ENCODE results near the gene ATP8A2. TPM values are rescaled to one million over a fixed set of nuclear protein-coding genes. Genes with fewer than 3 reads are reported as not detected.

The ATP8A2 gene
- total RNA-seq, 2 experiments from 2014 or later, result 0.92 to 0.94 TPM

DNA sequence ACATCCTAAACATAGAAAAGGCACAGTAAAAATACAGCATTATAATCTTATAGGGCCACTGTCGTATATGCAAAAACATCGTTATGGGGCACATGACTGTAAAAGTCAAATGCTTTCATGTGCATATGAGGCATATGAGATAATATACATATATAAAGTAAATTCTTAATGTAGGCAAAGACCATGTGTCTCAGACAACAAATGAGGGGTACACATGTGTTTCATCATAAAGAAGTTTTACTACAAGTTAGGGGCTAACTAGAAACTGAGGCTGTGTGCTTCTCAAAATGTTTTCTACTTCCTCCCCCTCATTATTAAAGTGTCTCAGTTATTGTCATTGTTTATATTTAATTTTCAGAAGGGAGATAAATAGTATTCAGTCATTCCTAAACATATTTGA, 370.4 kb downstream of the ATP8A2 start:
- TF ChIP-seq, protein P1, sequence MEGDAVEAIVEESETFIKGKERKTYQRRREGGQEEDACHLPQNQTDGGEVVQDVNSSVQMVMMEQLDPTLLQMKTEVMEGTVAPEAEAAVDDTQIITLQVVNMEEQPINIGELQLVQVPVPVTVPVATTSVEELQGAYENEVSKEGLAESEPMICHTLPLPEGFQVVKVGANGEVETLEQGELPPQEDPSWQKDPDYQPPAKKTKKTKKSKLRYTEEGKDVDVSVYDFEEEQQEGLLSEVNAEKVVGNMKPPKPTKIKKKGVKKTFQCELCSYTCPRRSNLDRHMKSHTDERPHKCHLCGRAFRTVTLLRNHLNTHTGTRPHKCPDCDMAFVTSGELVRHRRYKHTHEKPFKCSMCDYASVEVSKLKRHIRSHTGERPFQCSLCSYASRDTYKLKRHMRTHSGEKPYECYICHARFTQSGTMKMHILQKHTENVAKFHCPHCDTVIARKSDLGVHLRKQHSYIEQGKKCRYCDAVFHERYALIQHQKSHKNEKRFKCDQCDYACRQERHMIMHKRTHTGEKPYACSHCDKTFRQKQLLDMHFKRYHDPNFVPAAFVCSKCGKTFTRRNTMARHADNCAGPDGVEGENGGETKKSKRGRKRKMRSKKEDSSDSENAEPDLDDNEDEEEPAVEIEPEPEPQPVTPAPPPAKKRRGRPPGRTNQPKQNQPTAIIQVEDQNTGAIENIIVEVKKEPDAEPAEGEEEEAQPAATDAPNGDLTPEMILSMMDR (IDR thresholded peaks at IDR 0.05), result no peak
- CTCF ChIA-PET, result no interaction called here
- no peaks in the 10 kb centered on the region for H3K27me3 Mint-ChIP-seq
- H3K4me3 Mint-ChIP-seq, result no peak overlapping the region
- ATAC-seq (no peak), DNase-seq (no peak)
- POLR2A ChIA-PET, result no interaction called here
- H3K9me3 Mint-ChIP-seq, result no peaks in the 10 kb centered on the region
- intact Hi-C loops (cut with micrococcal nuclease), result no loop called here
- peaks cover 13% of the 10 kb centered on the region for H3K4me1 Mint-ChIP-seq (ENCODE audit: low read depth)
- H3K36me3 Mint-ChIP-seq (ENCODE audit: low read depth), result no peaks in the 10 kb centered on the region
- H3K27ac Mint-ChIP-seq, result no peak overlapping the region

DNA sequence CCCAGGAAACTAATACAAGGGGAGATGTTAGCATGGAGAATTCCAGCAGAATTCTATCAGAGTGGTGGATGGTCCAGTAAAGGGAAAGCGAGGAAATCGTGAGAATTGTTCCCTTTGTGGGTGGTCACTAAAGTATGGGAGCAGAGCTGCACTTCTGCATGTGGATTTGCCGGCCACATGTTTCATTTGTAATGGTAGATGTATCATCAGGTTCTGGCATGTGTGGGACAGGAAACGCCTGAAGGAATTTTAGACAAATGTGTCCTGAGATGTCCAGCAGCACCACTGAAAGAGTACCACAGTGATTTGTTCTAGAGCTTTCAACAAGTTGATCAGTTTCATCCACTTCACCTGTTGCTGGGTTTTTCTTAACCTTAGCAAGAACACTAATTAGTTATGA, 371.6 kb downstream of the ATP8A2 start:
- Mint-ChIP-seq H3K27me3 (no peaks in the 10 kb centered on the region), H3K36me3 (ENCODE audit: low read depth) (no peaks in the 10 kb centered on the region), H3K27ac (no peak overlapping the region), H3K4me1 (ENCODE audit: low read depth) (peaks cover 6% of the 10 kb centered on the region), H3K4me3 (no peak overlapping the region), H3K9me3 (no peaks in the 10 kb centered on the region)
- ATAC-seq (no peak), DNase-seq (no peak)
- intact Hi-C loops (cut with micrococcal nuclease), result no loop called here
- TF ChIP-seq, protein P1 (IDR thresholded peaks at IDR 0.05), result no peak
- ChIA-PET CTCF (no interaction called here), POLR2A (no interaction called here)

DNA sequence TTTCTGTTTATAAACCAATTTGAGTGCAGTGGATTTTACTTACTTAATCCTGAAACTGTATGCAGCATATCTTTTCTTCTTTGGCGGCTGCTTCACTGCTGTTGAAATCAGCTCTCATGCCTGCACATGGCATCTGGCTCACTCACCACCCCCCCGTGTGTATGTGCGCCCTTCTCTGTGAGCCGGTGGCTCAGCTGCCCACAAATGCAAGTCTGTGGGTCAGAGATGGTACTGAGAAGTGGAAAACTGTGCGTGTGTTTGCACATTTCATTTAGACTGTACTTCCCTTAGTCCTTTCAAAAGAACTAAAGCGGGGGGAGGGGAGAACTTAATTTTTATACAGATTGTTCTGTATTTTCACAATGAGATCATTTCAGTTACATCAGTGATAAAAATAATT, 372.4 kb downstream of the ATP8A2 start:
- DNase-seq, result no peak

DNA sequence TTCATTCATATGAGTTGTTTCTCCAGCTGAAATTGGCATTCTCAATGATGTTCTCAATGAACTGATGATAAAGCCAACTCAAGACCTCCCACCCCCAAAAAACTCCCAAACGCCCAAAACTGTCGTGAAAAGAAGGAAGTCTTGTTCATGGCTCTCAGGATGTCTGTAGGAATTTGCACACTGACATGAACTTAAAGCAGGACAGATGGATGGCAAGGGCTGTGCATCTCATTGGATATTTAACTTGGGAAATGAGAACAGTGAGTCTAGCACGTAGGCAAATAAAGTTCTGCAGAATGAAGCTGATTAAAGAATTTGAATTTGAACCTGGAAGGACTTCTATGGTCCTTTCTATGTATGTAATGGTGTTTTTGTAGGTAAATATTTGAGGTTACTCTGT, 374.4 kb downstream of the ATP8A2 start:
- intact Hi-C loops (cut with micrococcal nuclease), result no loop called here
- DNase-seq (no peak), ATAC-seq (no peak)
- no peaks in the 10 kb centered on the region for H3K36me3 Mint-ChIP-seq (ENCODE audit: low read depth)
- peaks cover 3% of the 10 kb centered on the region for H3K27me3 Mint-ChIP-seq
- no peaks in the 10 kb centered on the region for H3K4me1 Mint-ChIP-seq (ENCODE audit: low read depth)
- ChIA-PET POLR2A (no interaction called here), CTCF (interaction anchor here (1.3 kb wide), 1 partner anchor 10 kb away, joined by 3 read pairs; no protein-coding TSS in a partner anchor)
- H3K27ac Mint-ChIP-seq, result no peak overlapping the region
- H3K4me3 Mint-ChIP-seq, result no peak overlapping the region
- TF ChIP-seq, protein P1 (IDR thresholded peaks at IDR 0.05), result no peak
- no peaks in the 10 kb centered on the region for H3K9me3 Mint-ChIP-seq

More for the DNA sequence above, 372.4 kb downstream of the ATP8A2 start:
- no peak overlapping the region for H3K27ac Mint-ChIP-seq
- POLR2A ChIA-PET, result no interaction called here
- TF ChIP-seq, protein P1 (IDR thresholded peaks at IDR 0.05), result no peak
- CTCF ChIA-PET, result no interaction called here
- no peaks in the 10 kb centered on the region for H3K4me1 Mint-ChIP-seq (ENCODE audit: low read depth)
- ATAC-seq, result no peak
- no peaks in the 10 kb centered on the region for H3K9me3 Mint-ChIP-seq
- intact Hi-C loops (cut with micrococcal nuclease), result no loop called here
- H3K27me3 Mint-ChIP-seq, result peaks cover 3% of the 10 kb centered on the region
- no peak overlapping the region for H3K4me3 Mint-ChIP-seq
- no peaks in the 10 kb centered on the region for H3K36me3 Mint-ChIP-seq (ENCODE audit: low read depth)

DNA sequence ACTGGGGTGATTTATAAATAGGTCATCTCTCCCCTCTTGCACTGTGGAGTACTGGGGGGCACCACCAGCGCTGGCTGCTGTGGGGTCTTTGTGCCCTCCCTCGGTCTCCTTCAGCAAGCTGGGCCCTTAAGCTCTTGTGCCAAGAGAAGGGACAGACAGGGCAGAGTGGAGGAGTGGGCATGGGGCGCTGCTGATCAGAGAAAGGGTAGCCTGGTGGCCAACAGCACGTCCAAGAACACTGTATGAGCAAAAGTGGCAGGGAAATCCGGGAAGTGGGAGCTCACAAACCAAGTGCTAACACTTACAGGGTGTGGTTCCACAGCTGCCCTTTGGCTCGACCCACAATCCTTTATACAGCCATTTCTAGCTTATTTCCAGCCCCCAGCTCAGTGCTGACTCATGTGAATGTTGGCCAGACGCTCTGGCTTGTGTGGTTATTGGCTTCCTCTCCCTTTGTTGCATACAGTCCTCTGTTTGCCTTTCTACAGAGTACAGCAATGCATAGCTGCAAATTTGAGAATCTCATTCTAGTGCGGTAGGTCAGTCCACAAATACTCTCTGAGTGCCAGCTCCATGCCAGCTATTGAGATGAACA, 381.3 kb downstream of the ATP8A2 start:
- ChIA-PET CTCF (interaction anchor here (0.9 to 1.5 kb wide), 4 partner anchors 8 to 179 kb away, joined by 3 to 4 read pairs (median 3); no protein-coding TSS in a partner anchor), POLR2A (no interaction called here)
- DNase-seq (peak; percentile 14), ATAC-seq (peak; percentile 34)
- Mint-ChIP-seq H3K36me3 (ENCODE audit: low read depth) (no peaks in the 10 kb centered on the region), H3K4me1 (ENCODE audit: low read depth) (peaks cover 4% of the 10 kb centered on the region), H3K27ac (no peak overlapping the region), H3K4me3 (no peak overlapping the region), H3K9me3 (no peaks in the 10 kb centered on the region), H3K27me3 (peaks cover 3% of the 10 kb centered on the region)
- TF ChIP-seq, protein P1 (IDR thresholded peaks at IDR 0.05), result no peak
- intact Hi-C loops (cut with micrococcal nuclease), result no loop called here
